Vagina (tissue), 2 donors: Measurements from ENCODE around the gene LRRC56. TPM values are rescaled to one million over a fixed set of nuclear protein-coding genes. Genes with fewer than 3 reads are reported as not detected.

ENCODE experiments used
- DNase-seq, 2 donors: peaks; one replicate each; pipeline ENCODE4 v3.0.0-alpha.2; 2017; ENCODE audit errors: extremely low spot score in 2 of 2
- H3K27ac ChIP-seq: fragments of 200-600 bp; sonication (generic); one replicate; pipeline ENCODE4 v1.5.1; 2019
- H3K27me3 ChIP-seq: fragments of 200-600 bp; sonication (generic); one replicate; pipeline ENCODE4 v1.5.1; 2019
- H3K36me3 ChIP-seq, 2 donors: fragments of 200-600 bp; sonication (generic); one replicate each; pipeline ENCODE4 v1.5.1; 2017 to 2019
- H3K4me1 ChIP-seq: fragments of 200-600 bp; sonication (generic); one replicate; pipeline ENCODE4 v1.5.1; 2019
- H3K4me3 ChIP-seq, 2 donors: fragments of 200-600 bp; sonication (generic); 1 replicate in 1 of 2; 2 replicates in 1 of 2; pipeline ENCODE4 v1.5.1; 2016 to 2019
- H3K9me3 ChIP-seq: fragments of 200-600 bp; sonication (generic); one replicate; pipeline ENCODE4 v1.5.1; 2019
- POLR2A ChIP-seq, 2 donors: fragments of 450-650 bp; IDR thresholded peaks; one replicate each; pipeline ENCODE4 v1.6.1; 2017; ENCODE audit warnings: antibody characterized with exemption in 2 of 2, mild to moderate bottlenecking in 2 of 2, moderate library complexity in 2 of 2
- POLR2AphosphoS5 ChIP-seq, 2 donors: sonication (generic); formaldehyde crosslinking; IDR thresholded peaks; one replicate each; pipeline ENCODE4 v1.9.0; 2017; ENCODE audit warnings: antibody characterized with exemption in 2 of 2, mild to moderate bottlenecking in 2 of 2, low read depth in 1 of 2; ENCODE audit not compliant: insufficient read depth in 1 of 2
- intact Hi-C: fragments of 100-400 bp; cut with DNase I; formaldehyde crosslinking; loops from one replicate; pipeline ENCODE4 v1.15.1; 2023
- total RNA-seq: library from RNA; depleted of rRNA; stranded (reverse); fragments of >200 nt; gene quantifications from one replicate; pipeline ENCODE4 v1.2.3, GENCODE V29; 2016
- TF ChIP-seq, protein P1 (sequence below), 3 experiments: fragments of 450-650 bp in 2 of 3; fragments of 200-600 bp in 1 of 3; sonication (generic) in 1 of 3; IDR thresholded peaks; one replicate each; pipeline ENCODE4 v1.5.1; 2017 to 2019; ENCODE audit warnings: antibody characterized with exemption in 3 of 3, mild to moderate bottlenecking in 2 of 3, moderate library complexity in 2 of 3

Gene LRRC56
- total RNA-seq, 1 donor from 2014 or later = 0.49 TPM

DNA sequence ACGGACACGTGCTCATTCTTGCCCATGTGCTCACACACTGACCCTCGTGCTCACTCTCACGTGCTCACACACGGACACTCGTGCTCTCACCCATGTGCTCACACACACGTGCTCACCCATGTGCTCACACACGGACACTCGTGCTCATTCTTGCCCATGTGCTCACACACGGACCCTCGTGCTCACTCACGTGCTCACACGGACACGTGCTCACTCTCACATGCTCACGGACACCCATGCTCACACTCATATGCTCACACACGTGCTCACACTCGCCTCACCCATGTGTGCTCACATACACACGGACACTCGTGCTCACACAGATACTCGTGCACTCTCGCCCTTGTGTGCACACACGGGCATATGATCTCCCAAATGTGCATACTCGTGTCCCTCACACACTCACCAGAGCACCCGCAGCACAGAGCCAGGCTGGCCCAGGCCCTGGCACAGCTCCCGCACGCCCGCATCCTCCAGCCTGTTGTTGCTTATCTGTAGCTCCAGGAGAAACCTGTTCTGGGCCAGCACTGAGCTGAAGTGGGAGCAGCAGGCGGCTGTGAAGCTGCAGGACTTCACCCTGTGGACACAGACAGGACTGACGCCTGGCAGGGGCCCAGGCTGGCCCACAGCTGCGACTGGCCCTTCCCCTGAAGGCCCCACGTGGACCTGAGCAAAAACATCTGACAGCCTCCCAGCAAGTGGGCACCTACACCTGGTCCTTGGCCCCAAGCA, 39.6 kb upstream of the LRRC56 start:
- TF ChIP-seq POLR2A (IDR thresholded peaks at IDR 0.05) (no peak), POLR2AphosphoS5 (IDR thresholded peaks at IDR 0.05; ENCODE audit: insufficient read depth in 1 of 2, low read depth in 1 of 2) (no peak)
- TF ChIP-seq, protein P1, sequence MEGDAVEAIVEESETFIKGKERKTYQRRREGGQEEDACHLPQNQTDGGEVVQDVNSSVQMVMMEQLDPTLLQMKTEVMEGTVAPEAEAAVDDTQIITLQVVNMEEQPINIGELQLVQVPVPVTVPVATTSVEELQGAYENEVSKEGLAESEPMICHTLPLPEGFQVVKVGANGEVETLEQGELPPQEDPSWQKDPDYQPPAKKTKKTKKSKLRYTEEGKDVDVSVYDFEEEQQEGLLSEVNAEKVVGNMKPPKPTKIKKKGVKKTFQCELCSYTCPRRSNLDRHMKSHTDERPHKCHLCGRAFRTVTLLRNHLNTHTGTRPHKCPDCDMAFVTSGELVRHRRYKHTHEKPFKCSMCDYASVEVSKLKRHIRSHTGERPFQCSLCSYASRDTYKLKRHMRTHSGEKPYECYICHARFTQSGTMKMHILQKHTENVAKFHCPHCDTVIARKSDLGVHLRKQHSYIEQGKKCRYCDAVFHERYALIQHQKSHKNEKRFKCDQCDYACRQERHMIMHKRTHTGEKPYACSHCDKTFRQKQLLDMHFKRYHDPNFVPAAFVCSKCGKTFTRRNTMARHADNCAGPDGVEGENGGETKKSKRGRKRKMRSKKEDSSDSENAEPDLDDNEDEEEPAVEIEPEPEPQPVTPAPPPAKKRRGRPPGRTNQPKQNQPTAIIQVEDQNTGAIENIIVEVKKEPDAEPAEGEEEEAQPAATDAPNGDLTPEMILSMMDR (IDR thresholded peaks at IDR 0.05) = no peak
- Histone ChIP-seq H3K9me3 (no peaks in the 10 kb centered on the region), H3K27ac (no peak overlapping the region), H3K4me3 (no peak overlapping the region), H3K27me3 (no peaks in the 10 kb centered on the region), H3K36me3 (peaks cover 4 to 95% of the 10 kb centered on the region in 2 donors), H3K4me1 (peaks cover 8% of the 10 kb centered on the region)
- no peak for DNase-seq
- intact Hi-C loops = no loop called here

- intact Hi-C loops = no loop called here
- Histone ChIP-seq H3K27ac (no peak overlapping the region), H3K27me3 (no peaks in the 10 kb centered on the region), H3K4me1 (peaks cover 16% of the 10 kb centered on the region), H3K36me3 (peaks cover 4 to 89% of the 10 kb centered on the region in 2 donors), H3K4me3 (no peak overlapping the region), H3K9me3 (no peaks in the 10 kb centered on the region)
- TF ChIP-seq POLR2A (IDR thresholded peaks at IDR 0.05) (no peak), POLR2AphosphoS5 (IDR thresholded peaks at IDR 0.05; ENCODE audit: insufficient read depth in 1 of 2, low read depth in 1 of 2) (no peak)
- TF ChIP-seq, protein P1 (IDR thresholded peaks at IDR 0.05) = no peak
- no peak for DNase-seq
Observed at GRCh38 chr11:498297-499181, 38.8 kb upstream of the LRRC56 start.

DNA sequence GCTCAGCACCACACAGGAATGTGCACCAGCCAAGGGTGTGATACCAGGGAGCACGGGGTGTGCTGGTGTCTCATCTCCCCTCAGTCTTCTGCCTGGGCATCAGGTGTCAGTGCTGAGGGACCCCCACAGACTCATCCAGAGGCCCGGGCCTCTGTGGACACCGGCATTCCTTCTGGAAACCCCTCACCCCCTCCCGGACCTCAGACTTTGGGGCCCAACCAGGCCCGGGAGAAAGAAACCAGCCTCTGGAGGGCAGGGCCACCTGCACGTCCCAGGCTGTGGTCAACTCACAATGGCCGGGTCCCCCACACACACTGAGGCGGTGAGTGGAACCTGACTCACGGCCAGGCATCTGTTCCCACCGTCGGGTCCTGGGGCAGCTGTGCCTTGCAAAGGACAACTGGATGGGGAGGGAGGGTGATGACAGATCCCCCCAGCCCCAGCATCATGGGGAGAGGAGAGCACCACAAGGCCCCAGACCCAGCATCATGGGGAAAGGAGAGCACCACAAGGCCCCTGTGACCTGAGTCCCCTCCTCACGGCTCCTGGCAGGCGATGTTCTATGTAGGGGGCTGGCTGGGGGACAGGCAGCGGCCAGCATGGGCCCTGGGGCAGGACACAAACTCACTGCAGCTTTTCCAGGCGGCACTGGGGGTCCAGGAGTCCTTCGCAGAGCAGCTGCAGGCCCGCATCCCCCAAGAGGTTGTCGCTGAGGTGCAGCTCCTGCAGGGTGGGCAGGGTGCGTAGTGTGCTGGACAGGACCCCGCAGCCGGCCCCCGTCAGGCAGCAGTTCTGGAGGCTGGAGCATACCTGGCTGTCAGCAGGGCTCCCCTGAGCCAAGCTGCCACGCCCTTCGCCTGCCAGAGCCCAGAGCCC, 37.9 kb upstream of the LRRC56 start:
- H3K4me3 ChIP-seq = no peak overlapping the region
- DNase-seq = no peak
- TF ChIP-seq, protein P1 (IDR thresholded peaks at IDR 0.05) = no peak
- TF ChIP-seq POLR2A (IDR thresholded peaks at IDR 0.05) = no peak
- no peak for TF ChIP-seq POLR2AphosphoS5 (IDR thresholded peaks at IDR 0.05; ENCODE audit: insufficient read depth in 1 of 2, low read depth in 1 of 2)
- H3K27ac ChIP-seq = no peak overlapping the region
- no peaks in the 10 kb centered on the region for H3K9me3 ChIP-seq
- intact Hi-C loops = loop anchor here (5.0 kb wide), 1 partner anchor 47 kb away; the partner anchor contains the start of gene PTDSS2
- peaks cover 4 to 80% of the 10 kb centered on the region in 2 donors for H3K36me3 ChIP-seq
- no peaks in the 10 kb centered on the region for H3K27me3 ChIP-seq
- peaks cover 25% of the 10 kb centered on the region for H3K4me1 ChIP-seq

DNA sequence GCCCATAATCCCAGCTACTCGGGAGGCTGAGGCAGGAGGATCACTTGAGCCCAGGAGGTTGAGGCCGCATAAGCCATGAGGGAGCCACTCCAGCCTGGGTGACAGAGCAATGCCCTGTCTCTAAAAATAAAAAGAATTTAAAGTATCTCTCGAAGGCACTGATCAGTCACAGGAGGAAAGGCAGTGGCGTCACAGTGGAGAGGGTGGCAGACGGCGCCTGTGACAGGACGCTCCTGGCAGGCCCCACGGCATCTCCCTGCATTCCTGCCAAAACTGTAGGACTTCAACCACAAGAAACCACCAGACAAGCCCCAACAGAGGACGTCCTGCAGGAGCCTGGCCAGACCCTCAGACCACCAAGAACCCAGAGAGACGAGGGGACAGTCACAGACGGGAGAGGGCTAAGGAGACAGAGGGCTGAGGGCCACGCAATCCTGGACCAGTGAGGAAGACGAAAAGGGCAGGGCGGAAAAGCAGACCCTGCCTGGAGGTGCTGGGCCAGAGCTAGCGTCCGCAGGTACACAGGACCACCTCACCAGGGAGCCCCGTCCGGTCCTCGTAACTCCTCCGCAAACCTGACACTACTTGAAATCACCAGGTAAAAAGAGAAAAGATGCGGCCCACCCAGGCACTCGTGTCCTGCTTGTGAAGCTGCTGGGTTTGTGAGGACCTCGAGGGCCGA, 36.2 kb upstream of the LRRC56 start:
- H3K4me3 ChIP-seq = no peak overlapping the region
- intact Hi-C loops = loop anchor here (5.0 kb wide), 1 partner anchor 49 kb away; the partner anchor contains the start of gene PTDSS2
- H3K27ac ChIP-seq = no peak overlapping the region
- H3K27me3 ChIP-seq = no peaks in the 10 kb centered on the region
- TF ChIP-seq, protein P1 (IDR thresholded peaks at IDR 0.05) = no peak
- TF ChIP-seq POLR2AphosphoS5 (IDR thresholded peaks at IDR 0.05; ENCODE audit: insufficient read depth in 1 of 2, low read depth in 1 of 2) = no peak
- TF ChIP-seq POLR2A (IDR thresholded peaks at IDR 0.05) = no peak
- peaks cover 42% of the 10 kb centered on the region for H3K4me1 ChIP-seq
- no peaks in the 10 kb centered on the region for H3K9me3 ChIP-seq
- peaks cover 4 to 63% of the 10 kb centered on the region in 2 donors for H3K36me3 ChIP-seq
- no peak for DNase-seq
